Measurements from ENCODE around the gene FAM90A26.
A peak's percentile ranks its signal among the peaks of the same experiment; 100 is the strongest.
"Not testable (repeated sequence)": the region's sequence is repeated elsewhere in the genome, so short reads cannot be mapped to it uniquely, and the experiment has no call there.

DNA sequence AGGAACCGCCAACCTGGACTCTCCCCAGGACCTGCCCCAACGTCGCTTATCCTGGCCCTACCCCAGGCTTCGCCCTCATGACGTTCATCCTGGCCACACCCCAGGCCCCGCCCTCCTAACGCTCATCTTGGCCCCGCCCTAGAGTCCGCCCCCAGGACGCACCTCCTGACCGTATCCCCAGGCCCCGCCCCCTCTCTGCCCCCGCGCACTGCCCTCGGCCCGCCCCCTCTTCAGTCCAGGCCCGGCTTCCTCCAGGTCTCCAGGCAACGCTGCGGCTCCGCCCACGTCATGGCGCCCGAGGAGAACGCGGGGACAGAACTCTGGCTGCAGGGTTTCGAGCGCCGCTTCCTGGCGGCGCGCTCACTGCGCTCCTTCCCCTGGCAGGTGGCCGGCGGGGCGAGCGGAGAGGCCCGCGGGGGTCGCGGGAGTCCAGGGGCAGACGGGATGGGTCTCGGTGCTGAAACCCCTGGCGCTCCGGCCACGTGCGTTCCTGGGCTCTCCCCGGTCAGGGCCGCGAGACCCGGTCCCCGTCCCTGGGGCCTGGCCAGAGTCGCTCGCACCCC lies 17.1 kb upstream of the FAM90A26 start:
- not testable (repeated sequence) for TF ChIP-seq SMC3 (IDR thresholded peaks at IDR 0.05; ENCODE audit: low read depth, low read length); NFE2L2 (IDR thresholded peaks at IDR 0.05; ENCODE audit: low read depth, low read length); RAD21 (IDR thresholded peaks at IDR 0.05; ENCODE audit: low read length); RFX5 (IDR thresholded peaks at IDR 0.05; ENCODE audit: low read depth, low read length); CHD1 (IDR thresholded peaks at IDR 0.05; ENCODE audit: low read depth, low read length); RCOR1 (IDR thresholded peaks at IDR 0.05; ENCODE audit: insufficient replicate concordance, low read length); CEBPB (IDR thresholded peaks at IDR 0.05; ENCODE audit: low read depth, low read length)
- TF ChIP-seq, protein P1, sequence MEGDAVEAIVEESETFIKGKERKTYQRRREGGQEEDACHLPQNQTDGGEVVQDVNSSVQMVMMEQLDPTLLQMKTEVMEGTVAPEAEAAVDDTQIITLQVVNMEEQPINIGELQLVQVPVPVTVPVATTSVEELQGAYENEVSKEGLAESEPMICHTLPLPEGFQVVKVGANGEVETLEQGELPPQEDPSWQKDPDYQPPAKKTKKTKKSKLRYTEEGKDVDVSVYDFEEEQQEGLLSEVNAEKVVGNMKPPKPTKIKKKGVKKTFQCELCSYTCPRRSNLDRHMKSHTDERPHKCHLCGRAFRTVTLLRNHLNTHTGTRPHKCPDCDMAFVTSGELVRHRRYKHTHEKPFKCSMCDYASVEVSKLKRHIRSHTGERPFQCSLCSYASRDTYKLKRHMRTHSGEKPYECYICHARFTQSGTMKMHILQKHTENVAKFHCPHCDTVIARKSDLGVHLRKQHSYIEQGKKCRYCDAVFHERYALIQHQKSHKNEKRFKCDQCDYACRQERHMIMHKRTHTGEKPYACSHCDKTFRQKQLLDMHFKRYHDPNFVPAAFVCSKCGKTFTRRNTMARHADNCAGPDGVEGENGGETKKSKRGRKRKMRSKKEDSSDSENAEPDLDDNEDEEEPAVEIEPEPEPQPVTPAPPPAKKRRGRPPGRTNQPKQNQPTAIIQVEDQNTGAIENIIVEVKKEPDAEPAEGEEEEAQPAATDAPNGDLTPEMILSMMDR (conservative IDR thresholded peaks at IDR 0.05; ENCODE audit: low read depth, low read length), result not testable (repeated sequence)
- TF ChIP-seq POLR2A (IDR thresholded peaks at IDR 0.05; ENCODE audit: low read depth, low read length), result peak; percentile 39; the same call in 1 of the 2 replicates
- peak; percentile 61; the same call in 1 of the 2 replicates for TF ChIP-seq MAZ (IDR thresholded peaks at IDR 0.05; ENCODE audit: borderline replicate concordance, low read depth, low read length)
- TF ChIP-seq, protein P2, sequence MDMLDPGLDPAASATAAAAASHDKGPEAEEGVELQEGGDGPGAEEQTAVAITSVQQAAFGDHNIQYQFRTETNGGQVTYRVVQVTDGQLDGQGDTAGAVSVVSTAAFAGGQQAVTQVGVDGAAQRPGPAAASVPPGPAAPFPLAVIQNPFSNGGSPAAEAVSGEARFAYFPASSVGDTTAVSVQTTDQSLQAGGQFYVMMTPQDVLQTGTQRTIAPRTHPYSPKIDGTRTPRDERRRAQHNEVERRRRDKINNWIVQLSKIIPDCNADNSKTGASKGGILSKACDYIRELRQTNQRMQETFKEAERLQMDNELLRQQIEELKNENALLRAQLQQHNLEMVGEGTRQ (IDR thresholded peaks at IDR 0.05; ENCODE audit: low read depth, low read length), result not testable (repeated sequence)

All from IMR-90 (cell line).